Stimulated activated CD8-positive, alpha-beta memory T cell treated with anti-CD3 and anti-CD28 coated beads, Interleukin-4, amount 100 ng/mL, for 48 hours (primary cell): ENCODE data around the gene LPIN3.

Experiments
- DNase-seq: peaks from one replicate; pipeline ENCODE4 v3.0.0-alpha.2; 2020

Gene LPIN3

GRCh38 chr20:41367393-41367695, 26.7 kb downstream of the LPIN3 start:
- no peak for DNase-seq

DNA sequence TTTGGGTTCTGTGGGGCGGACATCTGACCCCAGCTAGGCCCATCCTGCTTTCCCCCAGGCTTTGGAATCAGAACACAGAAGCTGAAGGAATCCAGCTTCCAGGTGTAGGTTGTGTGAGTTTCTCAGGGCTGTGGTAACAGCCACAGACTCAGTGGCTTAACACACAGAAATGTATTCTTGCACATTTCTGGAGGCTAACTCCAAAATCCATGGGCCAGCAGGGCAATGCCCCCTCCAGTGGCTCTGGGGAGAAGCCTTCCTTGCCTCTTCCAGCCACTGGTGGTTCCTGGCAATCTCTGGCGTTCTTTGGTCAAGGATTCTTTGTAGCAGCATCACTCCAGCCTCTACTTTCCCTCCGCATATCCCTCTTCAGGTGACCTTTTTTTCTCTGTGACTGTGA, 27.3 kb downstream of the LPIN3 start:
- no peak for DNase-seq

- DNase-seq: no peak
Measured at GRCh38 chr20:41369673-41370072, 29.1 kb downstream of the LPIN3 start.

DNA sequence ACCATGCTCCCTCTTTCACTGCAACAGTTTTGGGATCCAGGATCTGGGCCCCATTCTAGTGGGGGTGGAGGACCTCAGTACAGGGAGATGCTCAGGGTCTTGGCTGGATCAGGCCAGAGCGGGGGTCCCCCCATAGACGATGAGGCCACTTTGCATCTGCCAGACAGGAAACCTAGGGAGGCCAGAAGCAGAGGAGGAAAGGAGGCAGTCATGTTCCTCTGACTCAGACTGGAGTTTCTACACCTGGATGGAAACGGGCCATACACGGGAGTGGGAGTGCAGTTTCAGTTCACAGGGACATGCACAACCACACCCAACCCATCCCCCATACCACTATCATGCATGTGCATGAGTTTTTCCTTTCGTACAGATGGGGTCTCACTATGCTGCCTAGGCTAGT, 29.6 kb downstream of the LPIN3 start:
- no peak for DNase-seq

GRCh38 chr20:41371371-41371770, 30.8 kb downstream of the LPIN3 start:
- no peak for DNase-seq

DNA sequence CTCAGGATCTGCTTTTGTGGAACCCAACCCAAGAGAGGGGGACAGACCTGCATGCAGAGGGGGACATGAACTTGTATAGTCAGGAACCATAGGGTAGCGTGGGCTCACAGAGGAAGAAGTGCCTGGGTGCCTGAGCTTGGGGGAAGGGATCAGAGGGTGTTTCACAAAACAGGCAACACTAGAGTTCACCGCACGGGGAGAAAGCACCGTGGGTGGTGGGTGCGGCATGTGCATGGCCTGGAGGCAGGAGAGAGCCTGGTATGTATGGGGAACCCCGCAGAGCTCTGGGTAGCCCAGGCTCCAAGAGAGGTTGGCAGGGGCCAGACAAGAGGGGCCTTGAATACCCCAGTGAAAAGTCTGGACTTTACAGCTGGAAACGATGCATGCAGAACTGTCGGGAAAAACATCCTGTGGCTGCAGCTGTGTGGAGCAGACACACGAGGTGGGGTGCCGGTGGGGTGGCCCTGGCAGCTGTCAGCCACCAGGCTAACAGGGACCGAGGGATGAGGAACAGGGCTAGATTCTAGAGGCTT, 32.7 kb downstream of the LPIN3 start:
- no peak for DNase-seq

DNA sequence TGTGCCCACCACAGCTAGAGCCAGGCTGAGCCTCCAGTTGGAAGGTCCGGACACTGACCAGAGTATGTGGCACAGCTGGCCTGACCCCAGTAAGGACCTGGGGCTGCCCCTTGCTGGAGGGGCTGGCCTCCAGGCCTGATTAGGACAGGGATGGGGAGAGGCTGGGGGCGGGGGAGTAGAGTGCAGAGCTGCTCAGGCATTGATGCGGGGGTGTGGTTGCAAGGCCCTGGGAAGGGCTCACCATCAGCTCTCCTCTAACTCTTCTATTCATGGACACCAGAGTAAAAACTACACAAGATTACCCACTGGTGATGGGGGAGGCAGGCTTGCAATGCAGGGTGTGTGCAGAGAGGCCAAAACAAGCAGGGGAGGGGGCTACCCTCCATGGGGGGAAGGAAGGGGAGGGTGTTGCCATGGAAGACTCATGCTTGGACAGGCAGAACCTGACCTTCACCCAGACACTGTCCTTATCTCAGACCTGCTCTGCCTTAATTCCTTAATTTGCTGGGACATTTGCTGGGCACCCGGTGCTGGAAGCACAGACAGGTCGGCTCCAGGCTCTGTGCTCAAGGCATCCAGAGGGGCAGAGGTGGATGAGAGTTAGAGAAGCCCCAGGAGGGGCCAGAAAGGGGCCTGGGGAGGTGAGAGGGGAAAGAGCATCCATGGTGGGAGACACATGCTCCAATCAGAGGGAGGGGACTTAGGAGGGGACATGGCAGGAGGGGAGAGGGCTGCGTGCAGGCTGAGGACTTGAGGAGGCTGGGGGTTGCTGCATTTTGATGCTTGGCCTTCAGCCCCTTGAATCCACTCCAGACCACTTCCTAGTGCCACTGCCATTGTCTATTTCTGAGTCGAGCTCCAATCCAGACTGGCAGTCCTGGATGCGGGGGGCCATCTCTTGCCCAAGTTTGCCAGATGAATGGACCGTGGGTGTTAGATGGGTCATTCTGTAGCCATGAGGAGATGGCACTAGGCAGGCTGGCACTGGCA, 33.6 kb downstream of the LPIN3 start:
- no peak for DNase-seq

- DNase-seq: no peak
Measured at GRCh38 chr20:41375846-41376245, 35.2 kb downstream of the LPIN3 start.

DNA sequence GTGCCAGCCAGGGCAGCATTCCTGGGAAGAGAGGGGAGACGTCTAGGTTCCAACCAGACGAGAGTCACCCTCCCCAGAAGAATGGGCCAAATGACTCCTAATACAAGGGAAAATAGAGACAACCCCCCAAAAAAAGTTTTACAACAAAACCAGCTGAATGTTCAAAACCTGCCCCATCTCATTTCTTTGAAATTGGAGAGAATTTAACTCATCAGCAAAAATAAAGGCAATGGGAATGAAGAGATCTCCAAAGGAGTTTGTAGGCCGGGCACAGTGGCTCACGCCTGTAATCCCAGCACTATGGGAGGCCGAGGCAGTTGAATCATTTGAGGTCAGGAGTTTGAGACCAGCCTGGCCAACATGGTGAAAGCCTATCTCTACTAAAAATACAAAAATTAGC, 35.7 kb downstream of the LPIN3 start:
- DNase-seq: no peak

GRCh38 chr20:41377275-41377674, 36.7 kb downstream of the LPIN3 start:
- no peak for DNase-seq

DNA sequence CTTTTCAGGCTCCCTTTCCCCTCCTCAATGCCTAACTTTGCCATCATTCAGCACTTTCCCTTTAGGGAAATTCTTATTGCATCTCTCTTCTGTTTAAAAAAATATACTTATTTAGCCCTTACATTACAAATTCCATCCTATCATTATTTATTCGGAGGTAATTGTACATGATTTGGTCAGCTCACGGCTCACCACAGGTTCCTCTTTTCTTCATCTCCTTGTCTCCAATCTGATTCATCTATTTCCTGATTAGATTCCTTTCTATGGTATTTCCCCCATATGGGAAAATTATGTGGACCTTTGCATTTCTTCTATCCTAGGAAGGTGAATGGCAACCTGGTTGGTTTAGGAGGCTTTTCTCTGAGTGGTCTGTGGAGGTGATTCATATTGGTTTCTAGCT, 38.9 kb downstream of the LPIN3 start:
- no peak for DNase-seq

DNA sequence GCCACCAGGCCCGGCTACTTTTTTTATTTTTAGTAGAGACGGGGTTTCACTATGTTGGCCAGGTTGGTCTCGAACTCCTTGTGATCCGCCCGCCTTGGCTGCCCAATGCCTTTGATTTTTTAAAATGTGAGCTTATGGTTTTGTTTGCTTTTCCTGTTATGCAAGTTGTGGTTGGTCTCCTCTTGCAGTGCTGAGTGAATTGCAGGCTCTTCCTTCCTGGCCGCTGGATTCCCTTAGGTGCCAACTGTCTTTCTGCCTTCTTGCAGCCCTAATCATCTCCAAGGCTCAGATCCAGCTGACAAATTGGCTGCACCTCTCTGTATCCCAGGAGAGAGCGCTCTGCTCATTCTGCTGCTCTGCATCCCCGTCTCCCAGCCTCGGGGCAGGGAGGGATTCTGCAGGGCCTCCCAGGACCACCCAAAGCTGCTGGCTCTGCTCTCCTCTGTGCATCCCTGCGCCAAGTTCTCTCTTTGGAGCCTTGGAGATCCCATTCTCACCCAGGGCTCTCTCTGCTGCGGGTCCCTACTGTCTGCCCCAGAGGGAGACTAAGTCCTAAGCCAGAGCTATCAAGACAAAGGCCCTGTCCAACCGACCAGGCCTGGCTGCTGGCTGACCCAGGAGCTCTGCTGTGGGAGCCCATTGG, 40.1 kb downstream of the LPIN3 start:
- DNase-seq: no peak

DNA sequence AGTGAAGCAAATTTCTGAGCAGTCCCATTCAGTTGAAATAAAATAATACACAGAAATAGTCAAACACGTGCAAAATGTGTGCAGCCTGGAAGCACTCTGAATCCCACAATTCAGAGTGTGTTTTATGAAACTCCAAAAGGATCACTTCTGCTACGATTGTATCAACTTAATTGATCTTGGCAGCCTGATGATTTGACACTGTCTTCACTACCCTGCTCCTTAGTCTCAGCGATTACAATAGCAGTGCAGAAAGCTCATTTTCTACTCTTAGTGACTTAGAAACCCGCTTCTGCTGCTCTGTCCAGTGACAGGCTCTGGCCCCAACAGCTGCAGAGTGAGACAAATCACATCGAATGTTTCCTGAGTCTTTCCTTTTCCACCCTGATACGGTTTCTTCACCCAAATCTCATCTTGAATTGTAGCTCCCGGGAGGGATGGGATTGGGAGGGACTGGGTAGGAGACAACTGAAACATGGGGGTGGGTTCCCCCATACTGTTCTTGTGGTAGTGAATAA, 42.2 kb downstream of the LPIN3 start:
- no peak for DNase-seq

DNA sequence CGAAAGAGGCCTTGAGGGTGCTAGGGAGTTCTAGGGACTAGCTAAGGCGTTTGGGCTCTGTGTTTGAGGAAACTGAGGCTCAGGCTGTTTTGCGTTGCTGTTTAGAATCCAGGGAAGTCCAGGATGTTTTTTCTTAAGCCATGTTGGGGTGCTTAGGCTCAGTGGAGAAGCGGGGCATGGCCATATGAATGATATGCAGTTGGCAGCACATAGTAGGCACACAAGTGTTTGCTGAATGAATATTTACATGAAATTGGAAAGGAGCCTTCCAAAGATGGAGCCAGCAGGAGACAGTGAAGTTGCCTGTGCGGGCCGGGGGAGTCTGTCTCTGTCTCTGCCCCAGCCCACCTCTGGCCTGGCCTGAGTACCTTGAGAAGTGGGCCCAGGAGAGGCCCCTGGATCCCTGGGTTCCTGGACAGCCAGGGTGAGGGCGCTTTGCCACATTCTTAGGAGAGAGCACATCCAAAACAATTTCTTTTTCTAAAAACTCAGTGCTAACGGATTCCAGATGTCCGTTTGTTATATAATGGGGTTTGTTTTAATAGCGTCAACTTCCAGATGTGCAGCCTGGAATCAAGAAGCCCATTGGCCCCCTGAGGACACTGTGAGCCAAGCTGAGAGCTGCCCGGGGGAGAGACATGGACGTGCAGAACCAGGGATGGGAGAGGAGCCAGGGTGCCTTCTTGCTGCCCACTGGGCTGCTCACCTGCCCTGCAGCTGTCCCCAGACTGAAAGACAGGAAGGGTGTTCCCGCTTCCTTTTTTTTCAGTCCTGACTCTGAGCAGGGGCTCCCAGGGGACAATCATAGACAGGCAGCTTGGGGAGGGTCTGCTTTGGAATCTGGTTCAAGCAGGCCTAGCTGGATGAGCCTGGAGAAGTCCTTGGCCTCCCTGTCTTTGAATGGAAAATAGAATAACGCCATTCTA, 46.1 kb downstream of the LPIN3 start:
- DNase-seq: no peak

- DNase-seq: no peak
Measured at GRCh38 chr20:41387444-41387851, 46.8 kb downstream of the LPIN3 start.

- no peak for DNase-seq
Measured at GRCh38 chr20:41390889-41391288, 50.3 kb downstream of the LPIN3 start.

GRCh38 chr20:41391587-41392001, 51.0 kb downstream of the LPIN3 start:
- no peak for DNase-seq

DNA sequence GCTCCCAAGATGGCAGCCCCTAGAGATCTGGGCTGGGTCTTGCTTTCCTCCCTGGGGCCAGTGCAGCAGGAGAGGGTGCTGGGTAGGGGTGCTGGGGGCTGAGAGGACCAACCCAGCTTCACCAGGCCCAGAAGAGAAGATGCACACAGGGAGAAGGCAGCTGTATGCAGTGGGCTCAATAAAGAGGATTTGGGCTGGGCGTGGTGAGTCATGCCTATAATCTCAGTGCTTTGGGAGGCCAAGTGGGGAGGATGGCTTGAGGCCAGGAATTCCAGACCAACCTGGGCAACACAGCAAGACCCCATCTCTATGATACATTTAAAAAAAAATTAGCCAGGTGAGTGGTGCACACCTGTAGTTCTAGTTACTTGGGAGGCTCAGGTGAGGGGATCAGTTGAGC, 51.7 kb downstream of the LPIN3 start:
- no peak for DNase-seq

DNA sequence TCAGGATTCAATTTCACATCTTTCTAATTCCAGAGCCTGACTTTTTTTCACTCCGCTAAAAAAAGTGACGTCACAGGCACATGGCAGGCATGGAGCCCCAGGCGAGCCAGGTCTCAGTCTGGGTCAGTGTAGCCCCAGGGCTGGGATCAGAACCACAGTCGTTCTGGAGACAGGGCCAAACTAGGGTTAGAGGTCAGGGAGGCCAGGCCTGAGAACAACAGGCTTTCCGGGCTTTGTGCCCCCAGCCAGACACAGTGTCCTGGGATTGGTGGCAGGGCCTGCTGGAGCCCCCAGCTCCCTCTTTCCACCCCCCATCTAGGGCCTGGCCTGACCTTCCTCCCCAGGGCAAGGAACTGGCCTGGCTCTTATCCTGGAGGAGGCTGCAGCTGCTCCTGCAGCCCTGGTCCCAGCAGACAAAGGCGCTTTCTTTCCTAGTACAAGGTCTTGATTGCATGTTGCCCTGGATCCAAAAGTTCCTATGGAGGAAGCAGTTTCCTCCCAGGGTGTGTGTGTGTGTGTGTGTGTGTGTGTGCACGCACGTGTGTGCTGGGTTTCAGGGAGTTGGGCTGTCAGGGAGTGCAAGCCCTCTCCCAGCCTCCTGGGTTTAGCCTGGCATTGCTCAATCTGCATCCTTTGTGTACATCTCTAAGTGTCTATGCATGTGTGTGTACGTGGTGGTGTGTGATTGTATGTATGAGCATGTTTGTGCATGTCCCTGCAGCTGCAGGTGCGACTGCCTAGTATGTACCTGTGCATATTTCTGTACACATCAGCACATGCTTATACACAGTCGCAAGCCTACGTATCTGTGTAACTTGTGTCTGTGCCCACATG, 52.5 kb downstream of the LPIN3 start:
- no peak for DNase-seq

DNA sequence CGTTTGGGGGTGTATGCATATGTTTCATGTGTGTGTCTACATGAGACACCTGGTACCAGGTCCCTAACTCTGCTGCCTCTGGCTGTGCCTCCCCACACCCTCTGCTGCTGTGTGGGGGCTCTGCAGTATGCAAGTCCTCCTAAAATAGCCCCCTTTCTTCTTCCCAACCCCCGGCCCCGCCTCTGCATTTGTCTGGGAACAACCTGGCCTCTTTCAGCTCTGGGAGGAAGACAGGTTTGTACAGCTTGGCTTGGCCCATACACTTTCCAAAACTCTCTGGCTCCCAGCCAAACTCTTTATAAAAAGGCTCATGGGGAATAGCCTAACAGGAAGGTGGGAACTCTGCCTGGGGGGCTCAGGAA, 53.1 kb downstream of the LPIN3 start:
- no peak for DNase-seq

DNA sequence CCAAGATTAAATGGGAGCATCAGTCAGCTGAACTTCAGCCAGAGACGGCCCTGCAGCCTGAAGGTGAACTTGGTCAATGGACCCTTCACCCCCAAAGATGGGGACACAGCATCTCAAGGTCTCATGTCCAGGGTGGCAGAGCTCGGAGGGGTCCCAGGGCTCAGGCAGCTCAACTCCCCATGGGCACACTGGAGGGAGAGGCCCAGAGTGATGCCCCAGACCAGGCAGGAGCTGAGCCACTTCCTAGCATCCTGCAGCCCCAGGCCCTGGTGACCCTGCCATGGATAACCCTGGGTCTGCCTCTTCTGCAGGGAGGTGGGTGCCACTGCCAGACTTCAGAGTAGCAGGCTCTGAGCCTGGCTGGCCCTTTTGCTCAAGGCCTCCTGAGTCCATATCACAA, 53.5 kb downstream of the LPIN3 start:
- DNase-seq: no peak
